Measurements from ENCODE around the gene DOCK3.

DNA sequence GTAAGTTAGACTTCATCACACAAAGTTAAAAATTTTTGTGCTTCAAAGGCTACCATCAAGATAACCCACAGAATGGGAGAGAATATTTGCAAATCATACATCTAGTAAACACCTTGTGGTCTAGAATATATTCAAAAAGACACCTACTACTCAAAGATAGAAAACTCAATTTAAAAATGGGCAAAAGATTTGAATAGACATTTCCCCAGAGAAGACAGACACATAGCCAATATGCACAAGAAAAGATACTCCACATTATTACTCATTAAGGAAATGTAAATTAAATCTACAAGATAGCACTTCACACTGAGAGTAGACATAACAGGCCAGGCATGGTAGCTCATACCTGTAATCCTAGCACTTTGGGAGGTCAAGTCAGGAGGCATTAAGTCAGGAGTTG lies 622.6 kb downstream of the DOCK3 start:
- TF ChIP-seq, protein P1, sequence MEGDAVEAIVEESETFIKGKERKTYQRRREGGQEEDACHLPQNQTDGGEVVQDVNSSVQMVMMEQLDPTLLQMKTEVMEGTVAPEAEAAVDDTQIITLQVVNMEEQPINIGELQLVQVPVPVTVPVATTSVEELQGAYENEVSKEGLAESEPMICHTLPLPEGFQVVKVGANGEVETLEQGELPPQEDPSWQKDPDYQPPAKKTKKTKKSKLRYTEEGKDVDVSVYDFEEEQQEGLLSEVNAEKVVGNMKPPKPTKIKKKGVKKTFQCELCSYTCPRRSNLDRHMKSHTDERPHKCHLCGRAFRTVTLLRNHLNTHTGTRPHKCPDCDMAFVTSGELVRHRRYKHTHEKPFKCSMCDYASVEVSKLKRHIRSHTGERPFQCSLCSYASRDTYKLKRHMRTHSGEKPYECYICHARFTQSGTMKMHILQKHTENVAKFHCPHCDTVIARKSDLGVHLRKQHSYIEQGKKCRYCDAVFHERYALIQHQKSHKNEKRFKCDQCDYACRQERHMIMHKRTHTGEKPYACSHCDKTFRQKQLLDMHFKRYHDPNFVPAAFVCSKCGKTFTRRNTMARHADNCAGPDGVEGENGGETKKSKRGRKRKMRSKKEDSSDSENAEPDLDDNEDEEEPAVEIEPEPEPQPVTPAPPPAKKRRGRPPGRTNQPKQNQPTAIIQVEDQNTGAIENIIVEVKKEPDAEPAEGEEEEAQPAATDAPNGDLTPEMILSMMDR (IDR thresholded peaks at IDR 0.05; ENCODE audit: low read depth, low read length, poor library complexity, severe bottlenecking): no peak
- no peak for TF ChIP-seq EZH2phosphoT487 (IDR thresholded peaks at IDR 0.05; ENCODE audit: borderline replicate concordance, low read length)

All from DOHH2 (cell line).